WERI-Rb-1 (cell line): ENCODE results near the gene ST6GALNAC3.

Source experiments
- DNase-seq: peaks from one replicate; pipeline ENCODE4 v3.0.0-alpha.2; 2020
- H3K27ac ChIP-seq: fragments of 250-450 bp; sonication (Bioruptor Pico); 2 replicates; pipeline ENCODE4 v1.5.1; 2020; ENCODE audit warnings: mild to moderate bottlenecking, moderate library complexity
- H3K27me3 ChIP-seq: fragments of 250-450 bp; sonication (Bioruptor Pico); 2 replicates; pipeline ENCODE4 v1.5.1; 2021; ENCODE audit warnings: mild to moderate bottlenecking, low read depth, moderate library complexity; ENCODE audit not compliant: insufficient read depth, severe bottlenecking
- H3K36me3 ChIP-seq: fragments of 250-450 bp; sonication (Bioruptor Pico); 2 replicates; pipeline ENCODE4 v1.5.1; 2020; ENCODE audit warnings: mild to moderate bottlenecking, moderate library complexity
- H3K4me3 ChIP-seq: 2 replicates; pipeline ENCODE4 v1.5.1; 2011; ENCODE audit warnings: low read depth, mild to moderate bottlenecking, control low read depth, low read length
- H3K9me3 ChIP-seq: fragments of 250-450 bp; sonication (Bioruptor Pico); 2 replicates; pipeline ENCODE4 v1.5.1; 2021; ENCODE audit warnings: mild to moderate bottlenecking, moderate library complexity; ENCODE audit not compliant: severe bottlenecking
- CTCF ChIP-seq: IDR thresholded peaks from 2 replicates; pipeline ENCODE4 v1.5.1; 2011; ENCODE audit warnings: low read depth, mild to moderate bottlenecking, control low read depth, inconsistent platforms, low read length

Gene ST6GALNAC3

GRCh38 chr1:76343356-76343755 is 268.8 kb downstream of the ST6GALNAC3 start:
- Histone ChIP-seq H3K36me3 (no peaks in the 10 kb centered on the region), H3K27ac (no peak overlapping the region), H3K27me3 (no peaks in the 10 kb centered on the region), H3K9me3 (no peaks in the 10 kb centered on the region), H3K4me3 (no peak overlapping the region)
- no peak for DNase-seq
- no peak for TF ChIP-seq CTCF

GRCh38 chr1:76351655-76352054 is 277.1 kb downstream of the ST6GALNAC3 start:
- Histone ChIP-seq H3K27ac (no peak overlapping the region), H3K4me3 (no peak overlapping the region), H3K36me3 (no peaks in the 10 kb centered on the region), H3K27me3 (no peaks in the 10 kb centered on the region), H3K9me3 (no peaks in the 10 kb centered on the region)
- no peak for TF ChIP-seq CTCF
- no peak for DNase-seq

GRCh38 chr1:76352741-76353435 is 278.3 kb downstream of the ST6GALNAC3 start:
- Histone ChIP-seq H3K27me3 (no peaks in the 10 kb centered on the region), H3K27ac (peak overlapping the region; percentile 28), H3K4me3 (no peak overlapping the region), H3K9me3 (no peaks in the 10 kb centered on the region), H3K36me3 (no peaks in the 10 kb centered on the region)
- TF ChIP-seq CTCF: no peak
- DNase-seq: peak; percentile 31

GRCh38 chr1:76354236-76354635 is 279.7 kb downstream of the ST6GALNAC3 start:
- DNase-seq: no peak
- no peaks in the 10 kb centered on the region for H3K36me3 ChIP-seq
- no peaks in the 10 kb centered on the region for H3K9me3 ChIP-seq
- TF ChIP-seq CTCF: no peak
- H3K27me3 ChIP-seq: no peaks in the 10 kb centered on the region
- no peak overlapping the region for H3K4me3 ChIP-seq
- no peak overlapping the region for H3K27ac ChIP-seq

GRCh38 chr1:76366726-76367125 is 292.2 kb downstream of the ST6GALNAC3 start:
- H3K4me3 ChIP-seq: no peak overlapping the region
- peak overlapping the region; percentile 38; the same call in 1 of the 2 replicates for H3K27ac ChIP-seq
- no peaks in the 10 kb centered on the region for H3K36me3 ChIP-seq
- H3K27me3 ChIP-seq: no peaks in the 10 kb centered on the region
- TF ChIP-seq CTCF: no peak
- DNase-seq: no peak
- H3K9me3 ChIP-seq: no peaks in the 10 kb centered on the region

- no peak overlapping the region for H3K4me3 ChIP-seq
Observed at GRCh38 chr1:76371941-76372340, 297.4 kb downstream of the ST6GALNAC3 start.

More at GRCh38 chr1:76371941-76372340, 297.4 kb downstream of the ST6GALNAC3 start:
- Histone ChIP-seq H3K9me3 (no peaks in the 10 kb centered on the region), H3K27ac (no peak overlapping the region), H3K36me3 (no peaks in the 10 kb centered on the region), H3K27me3 (no peaks in the 10 kb centered on the region)
- no peak for TF ChIP-seq CTCF
- no peak for DNase-seq
